ENCODE data around the gene BCAR3.
A peak's percentile ranks its signal among the peaks of the same experiment; 100 is the strongest.

Gene BCAR3

GRCh38 chr1:93681101-93681988 lies at the start of gene BCAR3:
BCAR3 (minus strand) TSS chr1:93681837; CDS start chr1:93674930, 6,907 bp downstream.
- DNase-seq (ENCODE audit: low read depth in 2 of 2) = no peak

- DNase-seq (ENCODE audit: low read depth in 2 of 2) = no peak
Measured at GRCh38 chr1:93730621-93731020, 49.0 kb upstream of the BCAR3 start.

GRCh38 chr1:93729906-93730305 lies 48.3 kb upstream of the BCAR3 start:
- DNase-seq (ENCODE audit: low read depth in 2 of 2) = no peak

- DNase-seq (ENCODE audit: low read depth in 2 of 2) = no peak
Measured at GRCh38 chr1:93729502-93729901, 47.9 kb upstream of the BCAR3 start.

- no peak for DNase-seq (ENCODE audit: low read depth in 2 of 2)
Measured at GRCh38 chr1:93728480-93729131, 47.0 kb upstream of the BCAR3 start.

GRCh38 chr1:93723733-93724270 lies 42.2 kb upstream of the BCAR3 start:
- no peak for DNase-seq (ENCODE audit: low read depth in 2 of 2)

- no peak for DNase-seq (ENCODE audit: low read depth in 2 of 2)
Measured at GRCh38 chr1:93723110-93723509, 41.5 kb upstream of the BCAR3 start.

- DNase-seq (ENCODE audit: low read depth in 2 of 2) = no peak
Measured at GRCh38 chr1:93722081-93723031, 40.7 kb upstream of the BCAR3 start.

- no peak for DNase-seq (ENCODE audit: low read depth in 2 of 2)
Measured at GRCh38 chr1:93720956-93721626, 39.5 kb upstream of the BCAR3 start.

- DNase-seq (ENCODE audit: low read depth in 2 of 2) = no peak
Measured at GRCh38 chr1:93717640-93718039, 36.0 kb upstream of the BCAR3 start.

- peak in 1 of 2 donors; percentile 30 for DNase-seq (ENCODE audit: low read depth in 2 of 2)
Measured at GRCh38 chr1:93716941-93717368, 35.3 kb upstream of the BCAR3 start.

GRCh38 chr1:93716163-93716562 lies 34.5 kb upstream of the BCAR3 start:
- DNase-seq (ENCODE audit: low read depth in 2 of 2) = no peak

- DNase-seq (ENCODE audit: low read depth in 2 of 2) = no peak
Measured at GRCh38 chr1:93715529-93716126, 34.0 kb upstream of the BCAR3 start.

GRCh38 chr1:93714356-93714755 lies 32.7 kb upstream of the BCAR3 start:
- no peak for DNase-seq (ENCODE audit: low read depth in 2 of 2)

GRCh38 chr1:93713341-93713740 lies 31.7 kb upstream of the BCAR3 start:
- DNase-seq (ENCODE audit: low read depth in 2 of 2) = no peak

GRCh38 chr1:93712741-93713140 lies 31.1 kb upstream of the BCAR3 start:
- no peak for DNase-seq (ENCODE audit: low read depth in 2 of 2)

- DNase-seq (ENCODE audit: low read depth in 2 of 2) = no peak
Measured at GRCh38 chr1:93710499-93711453, 29.1 kb upstream of the BCAR3 start.

- no peak for DNase-seq (ENCODE audit: low read depth in 2 of 2)
Measured at GRCh38 chr1:93708734-93709481, 27.3 kb upstream of the BCAR3 start.

GRCh38 chr1:93707956-93708355 lies 26.3 kb upstream of the BCAR3 start:
- no peak for DNase-seq (ENCODE audit: low read depth in 2 of 2)

Data from stimulated activated CD8-positive, alpha-beta memory T cell treated with anti-CD3 and anti-CD28 coated beads, Interleukin-7, amount 100 ng/mL, for 4 hours (primary cell).